Osteocyte (in vitro differentiated cells): ENCODE data around the gene DDO. TPM values are rescaled to one million over a fixed set of nuclear protein-coding genes. Genes with fewer than 3 reads are reported as not detected.

Experiments used
- DNase-seq: peaks from one replicate; pipeline ENCODE4 v3.0.0; 2021; ENCODE audit warnings: mixed read lengths; ENCODE audit not compliant: unreplicated experiment; ENCODE audit errors: extremely low spot score
- H3K27ac Mint-ChIP-seq: one replicate; pipeline ENCODE4 v1.8.0; 2021; ENCODE audit warnings: mild to moderate bottlenecking, mixed read lengths; ENCODE audit not compliant: unreplicated experiment
- H3K27me3 Mint-ChIP-seq: one replicate; pipeline ENCODE4 v1.8.0; 2021; ENCODE audit warnings: mixed read lengths; ENCODE audit not compliant: unreplicated experiment
- H3K36me3 Mint-ChIP-seq: one replicate; pipeline ENCODE4 v1.8.0; 2021; ENCODE audit warnings: mixed read lengths; ENCODE audit not compliant: unreplicated experiment
- H3K4me1 Mint-ChIP-seq: one replicate; pipeline ENCODE4 v1.8.0; 2021; ENCODE audit warnings: mixed read lengths; ENCODE audit not compliant: unreplicated experiment
- H3K4me3 Mint-ChIP-seq: one replicate; pipeline ENCODE4 v1.8.0; 2021; ENCODE audit warnings: mild to moderate bottlenecking, moderate library complexity, mixed read lengths; ENCODE audit not compliant: unreplicated experiment
- H3K9me3 Mint-ChIP-seq: one replicate; pipeline ENCODE4 v1.8.0; 2021; ENCODE audit warnings: mixed read lengths; ENCODE audit not compliant: unreplicated experiment
- CTCF ChIP-seq: fragments of 200-600 bp; sonication (generic); IDR thresholded peaks from 2 replicates; pipeline ENCODE4 v1.5.0; 2021; ENCODE audit warnings: antibody characterized with exemption, mild to moderate bottlenecking, moderate library complexity
- total RNA-seq: library from RNA; stranded (reverse); gene quantifications from 2 replicates; pipeline ENCODE4 v1.2.1, GENCODE V29; 2021

The DDO gene
- total RNA-seq, 1 donor from 2014 or later, result not detected

GRCh38 chr6:110358553-110359160 is 56.7 kb downstream of the DDO start:
- Mint-ChIP-seq H3K4me1 (peaks cover 10% of the 10 kb centered on the region), H3K36me3 (no peaks in the 10 kb centered on the region), H3K27ac (no peak overlapping the region), H3K9me3 (peaks cover 5% of the 10 kb centered on the region), H3K4me3 (peak overlapping the region; percentile 44), H3K27me3 (peaks cover 68% of the 10 kb centered on the region)
- no peak for DNase-seq
- no peak for TF ChIP-seq CTCF

- peaks cover 72% of the 10 kb centered on the region for H3K27me3 Mint-ChIP-seq
- no peak for TF ChIP-seq CTCF
- no peaks in the 10 kb centered on the region for H3K36me3 Mint-ChIP-seq
- DNase-seq, result no peak
- peaks cover 10% of the 10 kb centered on the region for H3K4me1 Mint-ChIP-seq
- no peak within 1 kb of the TSS for H3K27ac Mint-ChIP-seq
- H3K4me3 Mint-ChIP-seq, result peak within 1 kb of the TSS; percentile 75
- H3K9me3 Mint-ChIP-seq, result peaks cover 5% of the 10 kb centered on the region
Measured at GRCh38 chr6:110357664-110358552, 57.5 kb downstream of the DDO start, which contains the start of gene METTL24. TSS of gene METTL24 (minus strand) at chr6:110358349. CDS start at chr6:110358272, 77 bp downstream.

- peak overlapping the region; percentile 75 for H3K4me3 Mint-ChIP-seq
- H3K36me3 Mint-ChIP-seq, result no peaks in the 10 kb centered on the region
- peaks cover 3% of the 10 kb centered on the region for H3K9me3 Mint-ChIP-seq
- peaks cover 65% of the 10 kb centered on the region for H3K27me3 Mint-ChIP-seq
- TF ChIP-seq CTCF, result no peak
- no peak overlapping the region for H3K27ac Mint-ChIP-seq
- no peak for DNase-seq
- peaks cover 10% of the 10 kb centered on the region for H3K4me1 Mint-ChIP-seq
Measured at GRCh38 chr6:110357298-110357663, 58.1 kb downstream of the DDO start.

- peaks cover 63% of the 10 kb centered on the region for H3K27me3 Mint-ChIP-seq
- DNase-seq, result no peak
- no peak overlapping the region for H3K27ac Mint-ChIP-seq
- H3K36me3 Mint-ChIP-seq, result no peaks in the 10 kb centered on the region
- H3K4me3 Mint-ChIP-seq, result peak overlapping the region; percentile 11
- no peaks in the 10 kb centered on the region for H3K9me3 Mint-ChIP-seq
- H3K4me1 Mint-ChIP-seq, result peaks cover 10% of the 10 kb centered on the region
- no peak for TF ChIP-seq CTCF
Measured at GRCh38 chr6:110356778-110357177, 58.6 kb downstream of the DDO start.

DNA sequence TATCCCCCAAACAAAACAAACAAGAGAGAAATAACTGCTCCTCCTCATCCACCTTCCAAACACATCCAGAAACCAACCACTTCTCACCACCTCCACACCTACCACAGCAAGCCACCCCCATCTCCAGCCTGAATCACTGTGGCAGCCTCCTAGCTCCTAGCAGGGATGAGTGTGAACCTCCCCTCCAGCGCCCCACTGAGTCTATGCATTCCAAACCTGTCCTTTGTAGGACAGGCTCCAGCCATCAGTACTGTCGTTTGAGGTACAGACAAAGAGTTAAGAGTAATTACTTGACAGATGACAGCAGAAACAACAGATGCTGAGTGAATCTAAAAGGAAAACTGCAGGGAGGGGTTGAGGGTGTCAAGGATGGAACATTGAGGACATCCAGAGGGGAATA is 59.6 kb downstream of the DDO start:
- DNase-seq, result no peak
- Mint-ChIP-seq H3K36me3 (no peaks in the 10 kb centered on the region), H3K27ac (no peak overlapping the region), H3K4me3 (no peak overlapping the region), H3K27me3 (peaks cover 54% of the 10 kb centered on the region), H3K9me3 (no peaks in the 10 kb centered on the region), H3K4me1 (peaks cover 10% of the 10 kb centered on the region)
- TF ChIP-seq CTCF, result no peak
